ENCODE data around the gene BLM. TPM values are rescaled to one million over a fixed set of nuclear protein-coding genes. Genes with fewer than 3 reads are reported as not detected.
A peak's percentile ranks its signal among the peaks of the same experiment; 100 is the strongest.

The BLM gene
- total and polyA plus RNA-seq, 2 of the 13 experiments (the other 11 are each of a cell fraction or from before 2014, with no cell fraction given) = 5.1 to 11.8 TPM

DNA sequence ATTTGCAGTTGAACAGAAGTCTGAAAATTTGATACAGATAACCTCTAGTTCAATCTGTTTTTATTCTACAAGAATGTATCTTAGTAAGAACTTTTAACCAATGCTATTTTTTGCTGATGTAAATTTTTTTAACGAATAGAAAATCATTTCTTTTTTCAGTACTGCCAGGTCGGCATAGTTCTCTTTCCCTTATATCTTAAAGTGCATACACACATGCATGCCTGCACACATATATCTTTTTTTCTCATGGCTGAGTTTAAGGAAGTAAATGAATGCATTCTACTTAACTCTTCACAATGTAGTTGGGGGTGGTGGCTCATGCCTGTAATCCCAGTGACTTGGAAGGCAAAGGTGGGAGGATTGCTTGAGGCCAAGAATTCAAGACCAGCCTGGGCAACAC, 48.4 kb downstream of the BLM start:
- no TSS peak for BruUV-seq (replicated peaks)
- peaks cover 1 to 13% of the 10 kb centered on the region in 2 experiments; a peak in 2 of 5 replicates for H3K36me3 ChIP-seq (replicated peaks in 1 of 2; ENCODE audit: control insufficient read depth in 1 of 2, insufficient read depth in 2 of 2, low read length in 2 of 2)
- DNase-seq (ENCODE audit: low spot score) (no peak), ATAC-seq (no peak), FAIRE-seq (no peak)
- H3K4me3 ChIP-seq (replicated peaks in 1 of 3; ENCODE audit: insufficient read depth in 1 of 3, low read depth in 2 of 3, low read length in 3 of 3) = no peak overlapping the region
- H3K4me2 ChIP-seq (ENCODE audit: low read depth, low read length) = no peak overlapping the region
- no peak overlapping the region for H3K27ac ChIP-seq (ENCODE audit: extremely low read length, insufficient read depth, low read length)
- TF ChIP-seq MAFF (IDR thresholded peaks at IDR 0.05; ENCODE audit: low read depth, low read length) = peak; percentile 51
- TF ChIP-seq, protein P1, sequence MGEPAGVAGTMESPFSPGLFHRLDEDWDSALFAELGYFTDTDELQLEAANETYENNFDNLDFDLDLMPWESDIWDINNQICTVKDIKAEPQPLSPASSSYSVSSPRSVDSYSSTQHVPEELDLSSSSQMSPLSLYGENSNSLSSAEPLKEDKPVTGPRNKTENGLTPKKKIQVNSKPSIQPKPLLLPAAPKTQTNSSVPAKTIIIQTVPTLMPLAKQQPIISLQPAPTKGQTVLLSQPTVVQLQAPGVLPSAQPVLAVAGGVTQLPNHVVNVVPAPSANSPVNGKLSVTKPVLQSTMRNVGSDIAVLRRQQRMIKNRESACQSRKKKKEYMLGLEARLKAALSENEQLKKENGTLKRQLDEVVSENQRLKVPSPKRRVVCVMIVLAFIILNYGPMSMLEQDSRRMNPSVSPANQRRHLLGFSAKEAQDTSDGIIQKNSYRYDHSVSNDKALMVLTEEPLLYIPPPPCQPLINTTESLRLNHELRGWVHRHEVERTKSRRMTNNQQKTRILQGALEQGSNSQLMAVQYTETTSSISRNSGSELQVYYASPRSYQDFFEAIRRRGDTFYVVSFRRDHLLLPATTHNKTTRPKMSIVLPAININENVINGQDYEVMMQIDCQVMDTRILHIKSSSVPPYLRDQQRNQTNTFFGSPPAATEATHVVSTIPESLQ (CRISPR knock-in tag; conservative IDR thresholded peaks at IDR 0.05) = no peak
- peak in 1 of 2 experiments; percentile 56; a peak in 2 of 4 replicates for TF ChIP-seq MAFK (conservative IDR thresholded peaks at IDR 0.05 in 1 of 2, IDR thresholded peaks at IDR 0.05 in 1 of 2; ENCODE audit: low read length in 2 of 2)
- TF ChIP-seq, protein P2, sequence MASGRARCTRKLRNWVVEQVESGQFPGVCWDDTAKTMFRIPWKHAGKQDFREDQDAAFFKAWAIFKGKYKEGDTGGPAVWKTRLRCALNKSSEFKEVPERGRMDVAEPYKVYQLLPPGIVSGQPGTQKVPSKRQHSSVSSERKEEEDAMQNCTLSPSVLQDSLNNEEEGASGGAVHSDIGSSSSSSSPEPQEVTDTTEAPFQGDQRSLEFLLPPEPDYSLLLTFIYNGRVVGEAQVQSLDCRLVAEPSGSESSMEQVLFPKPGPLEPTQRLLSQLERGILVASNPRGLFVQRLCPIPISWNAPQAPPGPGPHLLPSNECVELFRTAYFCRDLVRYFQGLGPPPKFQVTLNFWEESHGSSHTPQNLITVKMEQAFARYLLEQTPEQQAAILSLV (CRISPR knock-in tag; IDR thresholded peaks at IDR 0.05; ENCODE audit: borderline replicate concordance) = no peak
- POLR2A ChIA-PET = no interaction called here
- no peak overlapping the region for H2AFZ ChIP-seq (ENCODE audit: low read length)
- no peaks in the 10 kb centered on the region for H4K20me1 ChIP-seq (ENCODE audit: insufficient read depth, low read length)
- CTCF ChIA-PET (ENCODE audit: low intra/inter-chr PET ratio, low total read pairs) = no interaction called here
- no peaks in the 10 kb centered on the region for H3K27me3 ChIP-seq (ENCODE audit: control insufficient read depth in 1 of 2, insufficient read depth in 2 of 2, low read length in 2 of 2)
- intact Hi-C loops (cut with micrococcal nuclease; ENCODE audit: unreplicated experiment) (no loop called here), in situ Hi-C loops (cut with HindIII; ENCODE audit: extremely low pct_ligation_motif_present, low pct_unique_long_range_greater_than_20kb) (no loop called here)
- WGBS (ENCODE audit: low lambda C conversion rate) = 96% methylated on average over 2 of the region's 2 CpGs
- H3K4me1 ChIP-seq (ENCODE audit: insufficient read depth, low read length) = no peaks in the 10 kb centered on the region
- H3K79me2 ChIP-seq (ENCODE audit: insufficient read depth, low read length) = no peaks in the 10 kb centered on the region
- H3K9me3 ChIP-seq (ENCODE audit: low read length) = no peaks in the 10 kb centered on the region
- no peak overlapping the region for H3K9ac ChIP-seq (ENCODE audit: insufficient read depth, low read depth, low read length)

DNA sequence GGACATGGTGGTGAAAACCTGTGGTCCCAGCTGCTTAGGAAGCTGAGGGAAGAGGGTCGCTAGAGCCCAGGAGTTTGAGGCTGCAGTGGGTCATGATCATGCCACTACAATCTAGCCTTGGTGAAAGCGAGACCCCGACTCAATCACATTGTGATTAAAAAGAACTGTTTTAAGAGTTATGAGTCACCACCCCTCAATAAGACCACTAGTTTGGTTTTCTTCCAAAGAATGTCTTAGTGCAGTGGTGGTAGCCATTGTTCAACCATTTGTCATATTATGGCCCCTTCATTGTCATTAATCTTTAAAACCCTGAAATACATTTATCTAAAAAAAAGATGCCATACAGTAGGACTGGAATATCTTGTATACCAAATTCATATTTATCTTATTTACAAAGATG, 48.8 kb downstream of the BLM start:
- H3K4me3 ChIP-seq (replicated peaks in 1 of 3; ENCODE audit: insufficient read depth in 1 of 3, low read depth in 2 of 3, low read length in 3 of 3) = no peak overlapping the region
- FAIRE-seq (no peak), DNase-seq (ENCODE audit: low spot score) (no peak), ATAC-seq (no peak)
- CTCF ChIA-PET (ENCODE audit: low intra/inter-chr PET ratio, low total read pairs) = no interaction called here
- in situ Hi-C loops (cut with HindIII; ENCODE audit: extremely low pct_ligation_motif_present, low pct_unique_long_range_greater_than_20kb) = no loop called here
- BruUV-seq (replicated peaks) = no TSS peak
- no peaks in the 10 kb centered on the region for H3K79me2 ChIP-seq (ENCODE audit: insufficient read depth, low read length)
- H4K20me1 ChIP-seq (ENCODE audit: insufficient read depth, low read length) = no peaks in the 10 kb centered on the region
- H3K9me3 ChIP-seq (ENCODE audit: low read length) = no peaks in the 10 kb centered on the region
- POLR2A ChIA-PET = no interaction called here
- intact Hi-C loops (cut with micrococcal nuclease; ENCODE audit: unreplicated experiment) = no loop called here
- peaks cover 0 to 13% of the 10 kb centered on the region in 2 experiments; a peak in 2 of 5 replicates for H3K36me3 ChIP-seq (replicated peaks in 1 of 2; ENCODE audit: control insufficient read depth in 1 of 2, insufficient read depth in 2 of 2, low read length in 2 of 2)
- H3K4me2 ChIP-seq (ENCODE audit: low read depth, low read length) = no peak overlapping the region
- H3K4me1 ChIP-seq (ENCODE audit: insufficient read depth, low read length) = no peaks in the 10 kb centered on the region
- H3K9ac ChIP-seq (ENCODE audit: insufficient read depth, low read depth, low read length) = no peak overlapping the region
- no peak overlapping the region for H2AFZ ChIP-seq (ENCODE audit: low read length)
- WGBS (ENCODE audit: low lambda C conversion rate) = 76% methylated on average over 3 of the region's 3 CpGs
- no peaks in the 10 kb centered on the region for H3K27me3 ChIP-seq (ENCODE audit: control insufficient read depth in 1 of 2, insufficient read depth in 2 of 2, low read length in 2 of 2)
- H3K27ac ChIP-seq (ENCODE audit: extremely low read length, insufficient read depth, low read length) = no peak overlapping the region
- TF ChIP-seq ZBTB38 (CRISPR knock-in tag; IDR thresholded peaks at IDR 0.05) = no peak
- TF ChIP-seq FOXO1 (CRISPR knock-in tag; IDR thresholded peaks at IDR 0.05) = no peak
- TF ChIP-seq MIXL1 (CRISPR knock-in tag; IDR thresholded peaks at IDR 0.05) = no peak
- TF ChIP-seq MBNL3 (CRISPR knock-in tag; conservative IDR thresholded peaks at IDR 0.05) = no peak
- TF ChIP-seq, protein P3, sequence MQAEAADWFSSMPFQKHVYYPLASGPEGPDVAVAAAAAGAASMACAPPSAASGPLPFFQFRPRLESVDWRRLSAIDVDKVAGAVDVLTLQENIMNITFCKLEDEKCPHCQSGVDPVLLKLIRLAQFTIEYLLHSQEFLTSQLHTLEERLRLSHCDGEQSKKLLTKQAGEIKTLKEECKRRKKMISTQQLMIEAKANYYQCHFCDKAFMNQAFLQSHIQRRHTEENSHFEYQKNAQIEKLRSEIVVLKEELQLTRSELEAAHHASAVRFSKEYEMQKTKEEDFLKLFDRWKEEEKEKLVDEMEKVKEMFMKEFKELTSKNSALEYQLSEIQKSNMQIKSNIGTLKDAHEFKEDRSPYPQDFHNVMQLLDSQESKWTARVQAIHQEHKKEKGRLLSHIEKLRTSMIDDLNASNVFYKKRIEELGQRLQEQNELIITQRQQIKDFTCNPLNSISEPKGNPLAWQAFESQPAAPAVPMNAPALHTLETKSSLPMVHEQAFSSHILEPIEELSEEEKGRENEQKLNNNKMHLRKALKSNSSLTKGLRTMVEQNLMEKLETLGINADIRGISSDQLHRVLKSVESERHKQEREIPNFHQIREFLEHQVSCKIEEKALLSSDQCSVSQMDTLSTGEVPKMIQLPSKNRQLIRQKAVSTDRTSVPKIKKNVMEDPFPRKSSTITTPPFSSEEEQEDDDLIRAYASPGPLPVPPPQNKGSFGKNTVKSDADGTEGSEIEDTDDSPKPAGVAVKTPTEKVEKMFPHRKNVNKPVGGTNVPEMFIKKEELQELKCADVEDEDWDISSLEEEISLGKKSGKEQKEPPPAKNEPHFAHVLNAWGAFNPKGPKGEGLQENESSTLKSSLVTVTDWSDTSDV (CRISPR knock-in tag; IDR thresholded peaks at IDR 0.05) = no peak
- TF ChIP-seq, protein P4, sequence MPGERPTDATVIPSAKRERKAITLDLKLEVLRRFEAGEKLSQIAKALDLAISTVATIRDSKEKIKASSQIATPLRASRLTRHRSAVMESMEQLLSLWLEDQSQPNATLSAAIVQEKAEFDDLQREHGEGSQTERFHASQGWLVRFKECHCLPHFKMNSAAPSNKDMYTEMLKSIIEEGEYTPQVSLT (CRISPR knock-in tag; IDR thresholded peaks at IDR 0.05; ENCODE audit: borderline replicate concordance, low read depth) = no peak
- no peak for TF ChIP-seq FOSL1 (CRISPR knock-in tag; IDR thresholded peaks at IDR 0.05; ENCODE audit: borderline replicate concordance)
- TF ChIP-seq, protein P5, sequence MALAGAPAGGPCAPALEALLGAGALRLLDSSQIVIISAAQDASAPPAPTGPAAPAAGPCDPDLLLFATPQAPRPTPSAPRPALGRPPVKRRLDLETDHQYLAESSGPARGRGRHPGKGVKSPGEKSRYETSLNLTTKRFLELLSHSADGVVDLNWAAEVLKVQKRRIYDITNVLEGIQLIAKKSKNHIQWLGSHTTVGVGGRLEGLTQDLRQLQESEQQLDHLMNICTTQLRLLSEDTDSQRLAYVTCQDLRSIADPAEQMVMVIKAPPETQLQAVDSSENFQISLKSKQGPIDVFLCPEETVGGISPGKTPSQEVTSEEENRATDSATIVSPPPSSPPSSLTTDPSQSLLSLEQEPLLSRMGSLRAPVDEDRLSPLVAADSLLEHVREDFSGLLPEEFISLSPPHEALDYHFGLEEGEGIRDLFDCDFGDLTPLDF (CRISPR knock-in tag; IDR thresholded peaks at IDR 0.05) = no peak

Data from HepG2 (cell line).